D721Med (cell line): ENCODE measurements around the gene ASCC2.

Source experiments
- DNase-seq: peaks from one replicate; pipeline ENCODE4 v3.0.0; 2011; ENCODE audit warnings: low spot score; ENCODE audit not compliant: insufficient read length
- FAIRE-seq: peaks from 2 replicates; lab custom pipeline; 2011; peaks lifted over from hg19 to GRCh38; lab: Jason Lieb, UNC
- CTCF ChIP-seq: IDR thresholded peaks from 2 replicates; pipeline ENCODE4 v1.5.1; 2012; ENCODE audit warnings: mild to moderate bottlenecking, control low read depth; ENCODE audit not compliant: insufficient read depth; ENCODE audit errors: missing control alignments

Gene ASCC2

GRCh38 chr22:29782061-29782845, 55.8 kb downstream of the ASCC2 start:
- TF ChIP-seq CTCF = no peak
- DNase-seq (no peak), FAIRE-seq (no peak)

- DNase-seq (no peak), FAIRE-seq (no peak)
- TF ChIP-seq CTCF = no peak
Observed at GRCh38 chr22:29780748-29781676, 57.1 kb downstream of the ASCC2 start.

GRCh38 chr22:29780220-29780619, 57.9 kb downstream of the ASCC2 start:
- no peak for TF ChIP-seq CTCF
- no peak for FAIRE-seq
- no peak for DNase-seq

- no peak for DNase-seq
- no peak for FAIRE-seq
- TF ChIP-seq CTCF = no peak
Observed at GRCh38 chr22:29773233-29773632, 64.8 kb downstream of the ASCC2 start.

GRCh38 chr22:29772170-29772641, 65.9 kb downstream of the ASCC2 start:
- DNase-seq (peak; percentile 68), FAIRE-seq (peak; percentile 29)
- TF ChIP-seq CTCF = peak; percentile 82

- DNase-seq (no peak), FAIRE-seq (no peak)
- no peak for TF ChIP-seq CTCF
Observed at GRCh38 chr22:29769723-29770321, 68.3 kb downstream of the ASCC2 start.
